H9 (cell line): ENCODE data around the gene TAP2. TPM values are rescaled to one million over a fixed set of nuclear protein-coding genes. Genes with fewer than 3 reads are reported as not detected.

Experiments
- DNase-seq: peaks from one replicate; pipeline ENCODE4 v3.0.0-alpha.2; 2017
- H2AFZ ChIP-seq: one replicate; pipeline ENCODE4 v1.6.1; 2013; ENCODE audit warnings: mild to moderate bottlenecking, low read length, control low read depth, moderate library complexity
- H2AK5ac ChIP-seq: 2 replicates; pipeline ENCODE4 v1.6.1; 2013; ENCODE audit warnings: low read length, control low read depth, mixed read lengths; ENCODE audit not compliant: insufficient read length
- H2BK120ac ChIP-seq: one replicate; pipeline ENCODE4 v1.6.1; 2013; ENCODE audit warnings: low read depth, mild to moderate bottlenecking, low read length, control low read depth, inconsistent platforms; ENCODE audit not compliant: poor library complexity, severe bottlenecking
- H2BK12ac ChIP-seq: 2 replicates; pipeline ENCODE4 v1.6.1; 2013; ENCODE audit warnings: low read length, control low read depth, mixed read lengths, low read depth; ENCODE audit not compliant: insufficient read length
- H2BK15ac ChIP-seq: 2 replicates; pipeline ENCODE4 v1.6.1; 2013; ENCODE audit warnings: low read depth, low read length, control low read depth
- H2BK20ac ChIP-seq: one replicate; pipeline ENCODE4 v1.6.1; 2013; ENCODE audit warnings: low read depth, mild to moderate bottlenecking, low read length, control low read depth, inconsistent platforms; ENCODE audit not compliant: poor library complexity, severe bottlenecking
- H2BK5ac ChIP-seq: 2 replicates; pipeline ENCODE4 v1.6.1; 2013; ENCODE audit warnings: low read length, control low read depth, mixed read lengths; ENCODE audit not compliant: insufficient read length
- H3K14ac ChIP-seq: 2 replicates; pipeline ENCODE4 v1.6.1; 2013; ENCODE audit warnings: low read length, control low read depth; ENCODE audit not compliant: insufficient read depth
- H3K18ac ChIP-seq: 2 replicates; pipeline ENCODE4 v1.6.1; 2013; ENCODE audit warnings: low read depth, mild to moderate bottlenecking, mixed read lengths, low read length, control low read depth; ENCODE audit not compliant: insufficient read length
- H3K23ac ChIP-seq: 2 replicates; pipeline ENCODE4 v1.6.1; 2013; ENCODE audit warnings: low read length, control low read depth, mixed read lengths, low read depth; ENCODE audit not compliant: insufficient read length
- H3K23me2 ChIP-seq: 2 replicates; pipeline ENCODE4 v1.6.1; 2013; ENCODE audit warnings: low read depth, mild to moderate bottlenecking, mixed read lengths, low read length, control low read depth; ENCODE audit not compliant: insufficient read length, poor library complexity, severe bottlenecking
- H3K27ac ChIP-seq: 2 replicates; pipeline ENCODE4 v1.5.1; 2013; ENCODE audit warnings: low read length, control low read depth, mixed read lengths, low read depth; ENCODE audit not compliant: insufficient read length
- H3K27me3 ChIP-seq: 2 replicates; pipeline ENCODE4 v1.6.1; 2013; ENCODE audit warnings: low read length, control low read depth, inconsistent platforms; ENCODE audit not compliant: insufficient read depth
- H3K4ac ChIP-seq: 2 replicates; pipeline ENCODE4 v1.6.1; 2013; ENCODE audit warnings: low read depth, mild to moderate bottlenecking, control low read depth, inconsistent platforms, low read length, moderate library complexity
- H3K4me1 ChIP-seq: 2 replicates; pipeline ENCODE4 v1.6.1; 2013; ENCODE audit warnings: low read length, control low read depth, inconsistent platforms; ENCODE audit not compliant: insufficient read depth
- H3K4me2 ChIP-seq: 2 replicates; pipeline ENCODE4 v1.6.1; 2013; ENCODE audit warnings: low read length, control low read depth, mixed read lengths; ENCODE audit not compliant: insufficient read length, insufficient read depth
- H3K56ac ChIP-seq: 2 replicates; pipeline ENCODE4 v1.6.1; 2013; ENCODE audit warnings: low read depth, mild to moderate bottlenecking, mixed read lengths, low read length, control low read depth; ENCODE audit not compliant: insufficient read length
- H3K79me1 ChIP-seq: 2 replicates; pipeline ENCODE4 v1.6.1; 2013; ENCODE audit warnings: low read depth, mild to moderate bottlenecking, moderate library complexity, low read length, control low read depth, inconsistent platforms; ENCODE audit not compliant: insufficient read depth, poor library complexity, severe bottlenecking
- H3K79me2 ChIP-seq: 2 replicates; pipeline ENCODE4 v1.6.1; 2013; ENCODE audit warnings: low read length, control low read depth, inconsistent platforms; ENCODE audit not compliant: insufficient read depth
- H3K9ac ChIP-seq: 2 replicates; pipeline ENCODE4 v1.6.1; 2013; ENCODE audit warnings: low read length, control low read depth, mixed read lengths; ENCODE audit not compliant: insufficient read length; ENCODE audit errors: extremely low read depth
- H3K9me3 ChIP-seq: one replicate; pipeline ENCODE4 v1.6.1; 2013; ENCODE audit warnings: low read depth, low read length, inconsistent platforms; ENCODE audit not compliant: control insufficient read depth
- H3T11ph ChIP-seq: one replicate; pipeline ENCODE4 v1.6.1; 2013; ENCODE audit warnings: mild to moderate bottlenecking, low read length, control low read depth, inconsistent platforms
- H4K20me1 ChIP-seq: one replicate; pipeline ENCODE4 v1.6.1; 2013; ENCODE audit not compliant: control insufficient read depth, insufficient read length, insufficient read depth
- H4K5ac ChIP-seq: 2 replicates; pipeline ENCODE4 v1.6.1; 2013; ENCODE audit warnings: low read depth, mild to moderate bottlenecking, mixed read lengths, low read length, control low read depth; ENCODE audit not compliant: insufficient read length
- H4K8ac ChIP-seq: replicated peaks from 2 replicates; pipeline ENCODE4 v1.6.1; 2013; ENCODE audit warnings: low read length, control low read depth, mixed read lengths, low read depth; ENCODE audit not compliant: insufficient read length
- H4K91ac ChIP-seq: 2 replicates; pipeline ENCODE4 v1.6.1; 2013; ENCODE audit warnings: low read depth, mild to moderate bottlenecking, moderate library complexity, mixed read lengths, low read length, control low read depth; ENCODE audit not compliant: insufficient read length
- H3K27ac Mint-ChIP-seq, 3 experiments: 2 replicates in 2 of 3; 3 replicates in 1 of 3; pipeline ENCODE4 v1.8.0; 2020 to 2021; ENCODE audit warnings: mixed read lengths in 3 of 3, mild to moderate bottlenecking in 1 of 3, moderate library complexity in 1 of 3
- H3K27me3 Mint-ChIP-seq: 2 replicates; pipeline ENCODE4 v1.8.0; 2021; ENCODE audit warnings: low read depth, mild to moderate bottlenecking, moderate library complexity, mixed read lengths
- H3K36me3 Mint-ChIP-seq, 3 experiments: 2 replicates in 2 of 3; 3 replicates in 1 of 3; pipeline ENCODE4 v1.8.0; 2020 to 2021; ENCODE audit warnings: low read depth in 3 of 3, mixed read lengths in 3 of 3; ENCODE audit not compliant: insufficient read depth in 1 of 3
- H3K4me1 Mint-ChIP-seq, 2 experiments: 2 replicates each; pipeline ENCODE4 v1.8.0; 2020; ENCODE audit warnings: mixed read lengths in 2 of 2
- H3K4me3 Mint-ChIP-seq, 2 experiments: 2 replicates in 1 of 2; 3 replicates in 1 of 2; pipeline ENCODE4 v1.8.0; 2020 to 2021; ENCODE audit warnings: mild to moderate bottlenecking in 2 of 2, mixed read lengths in 2 of 2, moderate library complexity in 1 of 2
- H3K9me3 Mint-ChIP-seq, 2 experiments: 2 replicates in 1 of 2; 3 replicates in 1 of 2; pipeline ENCODE4 v1.8.0; 2020; ENCODE audit warnings: mild to moderate bottlenecking in 2 of 2, mixed read lengths in 2 of 2, moderate library complexity in 1 of 2
- WGBS: extraction: QIAGEN DNeasy Blood & Tissue Kit; methylation state at CpG from one replicate; pipeline ENCODE4 v1.1.7; 2013; ENCODE audit warnings: missing lambda C conversion rate, low lambda C conversion rate, mixed read lengths; ENCODE audit not compliant: insufficient read length; ENCODE audit errors: extremely low coverage; 5-methylcytosine and 5-hydroxymethylcytosine counted together
- total RNA-seq: library from RNA; stranded (reverse); gene quantifications from 2 replicates; pipeline ENCODE4 v1.2.1, GENCODE V29; 2021
- TF ChIP-seq, protein P1 (sequence below): fragments of 200-600 bp; sonication (generic); conservative IDR thresholded peaks from 3 replicates; pipeline ENCODE4 v1.8.0; 2021; ENCODE audit warnings: antibody characterized with exemption, mild to moderate bottlenecking

TAP2 gene
- total RNA-seq, 1 experiment from 2014 or later, result 16.3 TPM

DNA sequence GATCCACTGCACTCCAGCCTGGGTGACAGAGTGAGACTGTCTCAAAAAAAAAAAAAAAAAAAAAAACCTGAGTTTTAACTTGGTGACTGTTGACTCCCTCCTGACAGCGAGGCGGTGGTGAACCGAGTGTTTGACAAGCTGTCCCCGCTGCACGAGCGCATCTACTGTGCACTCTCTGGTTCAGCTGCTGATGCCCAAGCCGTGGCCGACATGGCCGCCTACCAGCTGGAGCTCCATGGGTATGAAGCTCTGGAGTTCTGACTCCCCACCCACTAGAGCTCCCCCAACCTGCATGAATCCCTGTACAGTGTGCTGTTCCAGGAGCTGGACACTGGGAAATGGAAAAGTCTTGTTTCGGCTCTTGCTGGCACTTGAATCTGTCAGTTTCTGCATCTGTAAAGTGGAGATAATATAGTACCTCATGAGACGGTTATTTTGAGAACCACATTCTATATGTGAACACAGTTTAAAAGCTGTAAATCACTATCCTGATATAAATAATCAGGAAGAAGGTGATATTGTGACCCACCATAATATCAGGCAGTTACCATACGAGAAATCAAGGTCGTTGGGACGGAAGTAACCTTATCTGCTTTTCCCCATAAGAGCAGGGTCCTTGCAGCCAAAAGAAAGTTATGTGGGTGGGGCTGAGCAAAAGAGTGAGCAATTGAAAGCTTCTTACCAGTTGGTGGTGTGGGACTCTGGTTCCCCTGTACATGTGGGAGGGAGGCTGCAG, 18.8 kb upstream of the TAP2 start:
- Mint-ChIP-seq H3K27me3 (peaks cover 57% of the 10 kb centered on the region), H3K36me3 (no peaks in the 10 kb centered on the region), H3K9me3 (no peaks in the 10 kb centered on the region), H3K27ac (no peak overlapping the region), H3K4me3 (no peak overlapping the region), H3K4me1 (peaks cover 20 to 23% of the 10 kb centered on the region in 2 experiments)
- H3K14ac ChIP-seq, result no peak overlapping the region
- H3K79me2 ChIP-seq, result no peaks in the 10 kb centered on the region
- no peak overlapping the region for H3K23ac ChIP-seq
- H3T11ph ChIP-seq, result no peak overlapping the region
- H3K23me2 ChIP-seq, result peaks cover 15% of the 10 kb centered on the region
- DNase-seq, result no peak
- no peaks in the 10 kb centered on the region for H3K79me1 ChIP-seq
- H2BK12ac ChIP-seq, result no peak overlapping the region
- no peaks in the 10 kb centered on the region; the same call in 1 of the 2 replicates for H3K4me1 ChIP-seq
- H3K9me3 ChIP-seq, result no peaks in the 10 kb centered on the region
- H4K8ac ChIP-seq, result no peak overlapping the region
- no peak overlapping the region for H3K27ac ChIP-seq
- H2BK120ac ChIP-seq, result no peak overlapping the region
- H3K56ac ChIP-seq, result no peak overlapping the region
- H2BK5ac ChIP-seq, result no peak overlapping the region
- WGBS, result no CpG with 5 or more reads among the region's 14 CpGs
- H2BK15ac ChIP-seq, result no peak overlapping the region
- no peak overlapping the region for H2BK20ac ChIP-seq
- H3K9ac ChIP-seq, result no peak overlapping the region
- no peak overlapping the region for H3K18ac ChIP-seq
- H2AK5ac ChIP-seq, result no peak overlapping the region
- H4K20me1 ChIP-seq, result no peaks in the 10 kb centered on the region
- no peak overlapping the region for H4K91ac ChIP-seq
- no peak overlapping the region for H4K5ac ChIP-seq
- peaks cover 6% of the 10 kb centered on the region; the same call in 1 of the 2 replicates for H3K27me3 ChIP-seq
- no peak overlapping the region for H3K4ac ChIP-seq
- TF ChIP-seq, protein P1, sequence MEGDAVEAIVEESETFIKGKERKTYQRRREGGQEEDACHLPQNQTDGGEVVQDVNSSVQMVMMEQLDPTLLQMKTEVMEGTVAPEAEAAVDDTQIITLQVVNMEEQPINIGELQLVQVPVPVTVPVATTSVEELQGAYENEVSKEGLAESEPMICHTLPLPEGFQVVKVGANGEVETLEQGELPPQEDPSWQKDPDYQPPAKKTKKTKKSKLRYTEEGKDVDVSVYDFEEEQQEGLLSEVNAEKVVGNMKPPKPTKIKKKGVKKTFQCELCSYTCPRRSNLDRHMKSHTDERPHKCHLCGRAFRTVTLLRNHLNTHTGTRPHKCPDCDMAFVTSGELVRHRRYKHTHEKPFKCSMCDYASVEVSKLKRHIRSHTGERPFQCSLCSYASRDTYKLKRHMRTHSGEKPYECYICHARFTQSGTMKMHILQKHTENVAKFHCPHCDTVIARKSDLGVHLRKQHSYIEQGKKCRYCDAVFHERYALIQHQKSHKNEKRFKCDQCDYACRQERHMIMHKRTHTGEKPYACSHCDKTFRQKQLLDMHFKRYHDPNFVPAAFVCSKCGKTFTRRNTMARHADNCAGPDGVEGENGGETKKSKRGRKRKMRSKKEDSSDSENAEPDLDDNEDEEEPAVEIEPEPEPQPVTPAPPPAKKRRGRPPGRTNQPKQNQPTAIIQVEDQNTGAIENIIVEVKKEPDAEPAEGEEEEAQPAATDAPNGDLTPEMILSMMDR, result no peak
- no peak overlapping the region for H3K4me2 ChIP-seq
- no peak overlapping the region for H2AFZ ChIP-seq
